Neural progenitor cell (in vitro differentiated cells): ENCODE measurements around the gene CTSC. TPM values are rescaled to one million over a fixed set of nuclear protein-coding genes. Genes with fewer than 3 reads are reported as not detected.

Experiments
- DNase-seq: peaks from one replicate; pipeline ENCODE4 v3.0.0-alpha.2; 2016; ENCODE audit warnings: low spot score
- H2AFZ ChIP-seq: fragments of 200-600 bp; sonication (generic); replicated peaks from 2 replicates; pipeline ENCODE4 v1.6.1; 2016; ENCODE audit warnings: antibody characterized with exemption
- H3F3A ChIP-seq: fragments of 200-600 bp; sonication (generic); 2 replicates; pipeline ENCODE4 v1.6.1; 2016; ENCODE audit warnings: antibody characterized with exemption, low read depth
- H3K27ac ChIP-seq: fragments of 200-600 bp; sonication (generic); 2 replicates; pipeline ENCODE4 v1.5.1; 2016; ENCODE audit warnings: mild to moderate bottlenecking
- H3K27me3 ChIP-seq: fragments of 200-600 bp; sonication (generic); 2 replicates; pipeline ENCODE4 v1.6.1; 2016; ENCODE audit warnings: mild to moderate bottlenecking, moderate library complexity
- H3K36me3 ChIP-seq: fragments of 200-600 bp; sonication (generic); 2 replicates; pipeline ENCODE4 v1.5.1; 2016
- H3K4me1 ChIP-seq: fragments of 200-600 bp; sonication (generic); 2 replicates; pipeline ENCODE4 v1.6.1; 2016; ENCODE audit warnings: mixed run types
- H3K4me2 ChIP-seq: fragments of 200-600 bp; sonication (generic); 2 replicates; pipeline ENCODE4 v1.6.1; 2016
- H3K4me3 ChIP-seq: fragments of 200-600 bp; sonication (generic); 2 replicates; pipeline ENCODE4 v1.5.1; 2016
- H3K79me2 ChIP-seq: fragments of 200-600 bp; sonication (generic); 2 replicates; pipeline ENCODE4 v1.6.1; 2016; ENCODE audit warnings: low read depth
- H3K9ac ChIP-seq: fragments of 200-600 bp; sonication (generic); 2 replicates; pipeline ENCODE4 v1.6.1; 2016
- H3K9me3 ChIP-seq: fragments of 200-600 bp; sonication (generic); 2 replicates; pipeline ENCODE4 v1.5.1; 2016; ENCODE audit warnings: low read depth
- H4K20me1 ChIP-seq: fragments of 200-600 bp; sonication (generic); 2 replicates; pipeline ENCODE4 v1.6.1; 2016; ENCODE audit warnings: low read depth
- H3K27ac Mint-ChIP-seq: 3 replicates; pipeline ENCODE4 v1.8.0; 2021; ENCODE audit warnings: mixed read lengths
- H3K27me3 Mint-ChIP-seq: 2 replicates; pipeline ENCODE4 v1.8.0; 2022; ENCODE audit warnings: low read depth, mild to moderate bottlenecking, inconsistent platforms, moderate library complexity, mixed read lengths; ENCODE audit not compliant: insufficient read depth
- H3K36me3 Mint-ChIP-seq: 3 replicates; pipeline ENCODE4 v1.8.0; 2021; ENCODE audit warnings: mixed read lengths
- H3K4me1 Mint-ChIP-seq: 3 replicates; pipeline ENCODE4 v1.8.0; 2021; ENCODE audit warnings: mixed read lengths
- H3K4me3 Mint-ChIP-seq: 3 replicates; pipeline ENCODE4 v1.8.0; 2021; ENCODE audit warnings: mild to moderate bottlenecking, moderate library complexity, mixed read lengths
- H3K9me3 Mint-ChIP-seq: 3 replicates; pipeline ENCODE4 v1.8.0; 2020; ENCODE audit warnings: mixed read lengths
- EZH2 ChIP-seq: fragments of 200-600 bp; sonication (generic); IDR thresholded peaks from 2 replicates; pipeline ENCODE4 v1.6.1; 2017; ENCODE audit warnings: antibody characterized with exemption, mild to moderate bottlenecking, moderate library complexity
- EZH2phosphoT487 ChIP-seq: fragments of 200-600 bp; sonication (generic); IDR thresholded peaks from 2 replicates; pipeline ENCODE4 v1.6.1; 2017; ENCODE audit warnings: antibody characterized with exemption
- total RNA-seq: library from RNA; depleted of rRNA; stranded (reverse); fragments of >200 nt; gene quantifications from 2 replicates; pipeline ENCODE4 v1.2.3, GENCODE V29; 2015; ENCODE audit warnings: low replicate concordance
- TF ChIP-seq, protein P1 (sequence below): fragments of 200-600 bp; sonication (generic); IDR thresholded peaks from 2 replicates; pipeline ENCODE4 v1.5.1; 2017; ENCODE audit warnings: antibody characterized with exemption, mild to moderate bottlenecking

Gene CTSC
- total RNA-seq, 1 donor from 2014 or later, result 96.4 TPM

GRCh38 chr11:88295028-88295427 is 42.5 kb downstream of the CTSC start:
- H4K20me1 ChIP-seq, result no peaks in the 10 kb centered on the region
- no peak overlapping the region for H2AFZ ChIP-seq
- H3K36me3 ChIP-seq, result no peaks in the 10 kb centered on the region
- peaks cover 24% of the 10 kb centered on the region for H3K36me3 Mint-ChIP-seq
- H3K9me3 ChIP-seq, result no peaks in the 10 kb centered on the region
- peaks cover 3% of the 10 kb centered on the region for H3K4me1 ChIP-seq
- H3K4me3 ChIP-seq, result no peak overlapping the region
- no peak overlapping the region for H3K27ac ChIP-seq
- H3K4me3 Mint-ChIP-seq, result no peak overlapping the region
- no peaks in the 10 kb centered on the region for H3K27me3 Mint-ChIP-seq
- H3K4me1 Mint-ChIP-seq, result peaks cover 19% of the 10 kb centered on the region
- H3K9me3 Mint-ChIP-seq, result peaks cover 2% of the 10 kb centered on the region
- H3K27ac Mint-ChIP-seq, result no peak overlapping the region
- TF ChIP-seq, protein P1, sequence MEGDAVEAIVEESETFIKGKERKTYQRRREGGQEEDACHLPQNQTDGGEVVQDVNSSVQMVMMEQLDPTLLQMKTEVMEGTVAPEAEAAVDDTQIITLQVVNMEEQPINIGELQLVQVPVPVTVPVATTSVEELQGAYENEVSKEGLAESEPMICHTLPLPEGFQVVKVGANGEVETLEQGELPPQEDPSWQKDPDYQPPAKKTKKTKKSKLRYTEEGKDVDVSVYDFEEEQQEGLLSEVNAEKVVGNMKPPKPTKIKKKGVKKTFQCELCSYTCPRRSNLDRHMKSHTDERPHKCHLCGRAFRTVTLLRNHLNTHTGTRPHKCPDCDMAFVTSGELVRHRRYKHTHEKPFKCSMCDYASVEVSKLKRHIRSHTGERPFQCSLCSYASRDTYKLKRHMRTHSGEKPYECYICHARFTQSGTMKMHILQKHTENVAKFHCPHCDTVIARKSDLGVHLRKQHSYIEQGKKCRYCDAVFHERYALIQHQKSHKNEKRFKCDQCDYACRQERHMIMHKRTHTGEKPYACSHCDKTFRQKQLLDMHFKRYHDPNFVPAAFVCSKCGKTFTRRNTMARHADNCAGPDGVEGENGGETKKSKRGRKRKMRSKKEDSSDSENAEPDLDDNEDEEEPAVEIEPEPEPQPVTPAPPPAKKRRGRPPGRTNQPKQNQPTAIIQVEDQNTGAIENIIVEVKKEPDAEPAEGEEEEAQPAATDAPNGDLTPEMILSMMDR, result no peak
- TF ChIP-seq EZH2phosphoT487 (no peak), EZH2 (no peak)
- H3F3A ChIP-seq, result no peaks in the 10 kb centered on the region
- H3K4me2 ChIP-seq, result no peak overlapping the region
- DNase-seq, result no peak
- no peak overlapping the region for H3K9ac ChIP-seq
- H3K79me2 ChIP-seq, result peaks cover 7% of the 10 kb centered on the region
- no peaks in the 10 kb centered on the region for H3K27me3 ChIP-seq

- Mint-ChIP-seq H3K27ac (no peak overlapping the region), H3K27me3 (no peaks in the 10 kb centered on the region), H3K36me3 (peaks cover 20% of the 10 kb centered on the region), H3K4me3 (no peak overlapping the region), H3K4me1 (peaks cover 19% of the 10 kb centered on the region), H3K9me3 (peaks cover 2% of the 10 kb centered on the region)
- H3F3A ChIP-seq, result no peaks in the 10 kb centered on the region
- no peak overlapping the region for H3K27ac ChIP-seq
- no peaks in the 10 kb centered on the region for H3K27me3 ChIP-seq
- H3K36me3 ChIP-seq, result no peaks in the 10 kb centered on the region
- peaks cover 3% of the 10 kb centered on the region for H3K4me1 ChIP-seq
- H3K9me3 ChIP-seq, result no peaks in the 10 kb centered on the region
- H3K4me2 ChIP-seq, result no peak overlapping the region
- H4K20me1 ChIP-seq, result no peaks in the 10 kb centered on the region
- no peak for DNase-seq
- no peak overlapping the region for H2AFZ ChIP-seq
- H3K9ac ChIP-seq, result no peak overlapping the region
- TF ChIP-seq EZH2 (no peak), EZH2phosphoT487 (no peak)
- TF ChIP-seq, protein P1, result no peak
- H3K79me2 ChIP-seq, result no peaks in the 10 kb centered on the region
- H3K4me3 ChIP-seq, result no peak overlapping the region
These were observed 43.6 kb downstream of the CTSC start for GRCh38 chr11:88293931-88294330.

GRCh38 chr11:88292171-88292843 is 45.2 kb downstream of the CTSC start:
- no peaks in the 10 kb centered on the region for H3F3A ChIP-seq
- H3K4me3 Mint-ChIP-seq, result no peak overlapping the region
- H3K27me3 Mint-ChIP-seq, result no peaks in the 10 kb centered on the region
- no peaks in the 10 kb centered on the region for H3K9me3 ChIP-seq
- no peak overlapping the region for H3K9ac ChIP-seq
- H2AFZ ChIP-seq, result no peak overlapping the region
- TF ChIP-seq EZH2 (no peak), EZH2phosphoT487 (no peak)
- TF ChIP-seq, protein P1, result no peak
- H3K27ac Mint-ChIP-seq, result no peak overlapping the region
- peaks cover 29% of the 10 kb centered on the region for H3K36me3 Mint-ChIP-seq
- no peaks in the 10 kb centered on the region for H3K4me1 ChIP-seq
- no peak overlapping the region for H3K27ac ChIP-seq
- H4K20me1 ChIP-seq, result no peaks in the 10 kb centered on the region
- H3K4me1 Mint-ChIP-seq, result peaks cover 9% of the 10 kb centered on the region
- H3K9me3 Mint-ChIP-seq, result peaks cover 2% of the 10 kb centered on the region
- no peak overlapping the region for H3K4me3 ChIP-seq
- no peaks in the 10 kb centered on the region for H3K27me3 ChIP-seq
- no peak for DNase-seq
- no peak overlapping the region for H3K4me2 ChIP-seq
- H3K36me3 ChIP-seq, result peaks cover 7% of the 10 kb centered on the region
- no peaks in the 10 kb centered on the region for H3K79me2 ChIP-seq
